K562 (cell line): ENCODE measurements around the gene RREB1. TPM values are rescaled to one million over a fixed set of nuclear protein-coding genes. Genes with fewer than 3 reads are reported as not detected.

Experiments
- ARID1B ChIP-seq: fragments of 450-650 bp; IDR thresholded peaks from 2 replicates; pipeline ENCODE4 v1.6.1; 2016; ENCODE audit warnings: antibody characterized with exemption, mild to moderate bottlenecking, inconsistent platforms
- ETV6 ChIP-seq, 3 experiments: fragments of 150-350 bp in 1 of 3; sonication (generic) in 1 of 3; formaldehyde crosslinking in 1 of 3; IDR thresholded peaks; 2 replicates each; pipeline versions ENCODE4 v1.6.1 to v1.8.0; 2014 to 2022; ENCODE audit warnings: borderline replicate concordance in 2 of 3, low read depth in 2 of 3, antibody characterized with exemption in 1 of 3, low read length in 1 of 3, mild to moderate bottlenecking in 1 of 3, missing genetic modification reagents in 1 of 3
- GATA2 ChIP-seq: sonication (generic); formaldehyde crosslinking; IDR thresholded peaks from 2 replicates; pipeline ENCODE4 v1.4.0; 2020; ENCODE audit warnings: mild to moderate bottlenecking, missing genetic modification reagents
- GATAD2A ChIP-seq: fragments of 450-650 bp; IDR thresholded peaks from 2 replicates; pipeline ENCODE4 v1.6.1; 2017
- ILK ChIP-seq: fragments of 450-650 bp; IDR thresholded peaks from 2 replicates; pipeline ENCODE4 v1.6.1; 2016; ENCODE audit warnings: missing genetic modification characterization, low read depth, mild to moderate bottlenecking, missing compliant biosample characterization, moderate library complexity, borderline replicate concordance
- MEIS2 ChIP-seq: fragments of 450-650 bp; IDR thresholded peaks from 2 replicates; pipeline ENCODE4 v1.6.1; 2014; ENCODE audit warnings: mild to moderate bottlenecking; ENCODE audit not compliant: partially characterized antibody
- NRF1 ChIP-seq, 2 experiments: fragments of 450-650 bp; IDR thresholded peaks in 1 of 2; conservative IDR thresholded peaks in 1 of 2; 2 replicates each; pipeline ENCODE4 v1.6.1; 2014; ENCODE audit warnings: mild to moderate bottlenecking in 2 of 2
- POLR2A ChIP-seq: fragments of 450-650 bp; conservative IDR thresholded peaks from 2 replicates; pipeline ENCODE4 v1.6.1; 2016
- RNF2 ChIP-seq: sonication (generic); IDR thresholded peaks from 2 replicates; pipeline ENCODE4 v1.6.1; 2016
- SP2 ChIP-seq: IDR thresholded peaks from 2 replicates; pipeline ENCODE4 v1.6.1; 2011; ENCODE audit warnings: mild to moderate bottlenecking, low read depth, low read length, moderate library complexity; ENCODE audit not compliant: poor library complexity, severe bottlenecking; ENCODE audit errors: extremely low read depth
- TAL1 ChIP-seq: fragments of 450-650 bp; IDR thresholded peaks from 2 replicates; pipeline ENCODE4 v1.6.1; 2016; ENCODE audit warnings: mild to moderate bottlenecking
- TCF7 ChIP-seq: sonication (generic); IDR thresholded peaks from 2 replicates; pipeline ENCODE4 v1.6.1; 2016; ENCODE audit warnings: antibody characterized with exemption, borderline replicate concordance
- ZEB2 ChIP-seq: fragments of 450-650 bp; IDR thresholded peaks from 2 replicates; pipeline ENCODE4 v1.6.1; 2016
- ZNF644 ChIP-seq: fragments of 200-800 bp; sonication (Bioruptor generic); IDR thresholded peaks from 2 replicates; pipeline ENCODE4 v1.6.1; 2016; ENCODE audit warnings: low read depth, missing genetic modification characterization, missing compliant biosample characterization
- polyA plus RNA-seq, 8 experiments: library from polyadenylated mRNA; depleted of rRNA in 4 of 8; stranded (reverse) in 5 of 8; unstranded in 3 of 8; fragments of >200 nt; fragmentation: Nextera tagmentation in 2 of 8; fragmentation: Illumina TruSeq in 1 of 8; extraction: Ambion mirVana in 2 of 8; extraction: Trizol in 1 of 8; gene quantifications; 2 replicates each; pipeline versions ENCODE4 v1.2.1 to v1.2.3, GENCODE V29; 2011 to 2014; ENCODE audit warnings: inconsistent platforms in 1 of 8, missing spikeins in 1 of 8
- total RNA-seq, 7 experiments: library from RNA; depleted of rRNA in 6 of 7; stranded (reverse); fragments of >200 nt in 6 of 7; fragmentation: Illumina TruSeq in 2 of 7; extraction: Trizol in 2 of 7; gene quantifications; 2 replicates each; pipeline versions ENCODE4 v1.2.1 to v1.2.3, GENCODE V29; 2011 to 2021; ENCODE audit warnings: low replicate concordance in 1 of 7
- TF ChIP-seq, protein P1 (sequence below), 3 experiments: fragments of 200-800 bp in 1 of 3; fragments of 250-450 bp in 1 of 3; fragments of 450-650 bp in 1 of 3; sonication (Bioruptor Pico) in 1 of 3; sonication (Bioruptor generic) in 1 of 3; formaldehyde crosslinking in 1 of 3; IDR thresholded peaks; 2 replicates each; pipeline versions ENCODE4 v1.6.1 to v1.8.0; 2016 to 2022; ENCODE audit warnings: mild to moderate bottlenecking in 2 of 3, missing genetic modification characterization in 2 of 3, missing compliant biosample characterization in 1 of 3, moderate library complexity in 1 of 3
- TF ChIP-seq, protein P2 (sequence below), 2 experiments: IDR thresholded peaks in 1 of 2; conservative IDR thresholded peaks in 1 of 2; 2 replicates each; pipeline ENCODE4 v1.6.1; 2016; ENCODE audit warnings: low read depth in 2 of 2, mild to moderate bottlenecking in 1 of 2, missing compliant biosample characterization in 1 of 2, missing genetic modification characterization in 1 of 2, moderate library complexity in 1 of 2
- TF ChIP-seq, protein P3 (sequence below), 2 experiments: fragments of 450-650 bp; conservative IDR thresholded peaks; 2 replicates each; pipeline ENCODE4 v1.6.1; 2017; ENCODE audit warnings: mild to moderate bottlenecking in 2 of 2, moderate library complexity in 2 of 2
- TF ChIP-seq, protein P4 (sequence below): fragments of 450-650 bp; IDR thresholded peaks from 2 replicates; pipeline ENCODE4 v1.6.1; 2016

Gene RREB1
- total and polyA plus RNA-seq, 9 of the 15 experiments (the other 6 are each of a cell fraction or from before 2014, with no cell fraction given), result 3.3 to 64.2 (median 19.3) TPM

DNA sequence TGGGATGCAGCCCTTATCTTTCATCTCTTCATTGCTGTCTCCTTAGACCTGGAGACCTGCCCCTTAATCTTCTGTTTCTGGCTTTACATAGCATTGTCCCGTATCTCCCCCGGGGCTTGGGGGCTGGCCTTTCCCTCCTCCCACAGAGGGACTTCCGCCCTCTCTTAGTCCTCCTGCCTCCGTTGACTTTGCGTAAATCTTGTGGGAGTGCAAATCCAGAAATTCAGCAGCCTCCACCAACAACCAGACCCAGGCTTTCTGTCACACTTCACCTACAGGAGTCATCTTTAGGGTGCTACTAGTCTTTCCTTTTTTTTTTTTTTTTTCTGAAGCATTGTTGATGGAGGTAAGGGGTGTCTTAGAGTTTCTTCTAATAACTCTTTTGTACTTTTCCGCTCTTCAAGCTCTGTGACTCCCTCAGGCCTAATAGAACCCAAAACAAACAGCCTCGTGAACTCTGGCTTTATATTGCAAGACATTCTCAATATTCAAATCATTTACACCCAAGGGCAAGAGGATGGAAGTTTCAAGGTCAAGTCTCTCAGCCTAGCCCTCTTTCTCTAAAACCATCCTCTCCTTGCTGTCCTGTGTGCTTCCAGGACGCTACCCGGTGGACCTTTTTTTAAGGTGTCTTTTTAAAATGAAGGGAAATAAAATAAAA is 66.2 kb downstream of the RREB1 start (continued):
- TF ChIP-seq RNF2 (peak; percentile 50; the same call in 1 of the 2 replicates), ARID1B (peak; percentile 62; the same call in 1 of the 2 replicates), TCF7 (no peak), ETV6 (IDR thresholded peaks at IDR 0.05; ENCODE audit: borderline replicate concordance in 1 of 2, low read depth in 2 of 2, low read length in 1 of 2) (0 out of 4 replicates have a peak, but pooled peaks of 1 of the 2 experiments have one; percentile 35), ETV6 (CRISPR knock-in tag; IDR thresholded peaks at IDR 0.05; ENCODE audit: borderline replicate concordance) (no peak), NRF1 (conservative IDR thresholded peaks at IDR 0.05 in 1 of 2, IDR thresholded peaks at IDR 0.05 in 1 of 2) (no peak), GATAD2A (0 out of 2 replicates have a peak, but pooled peaks have one; percentile 12), TAL1 (no peak; the same call in 1 of the 2 replicates), ZNF644 (no peak), SP2 (no peak), MEIS2 (peak; percentile 68), GATA2 (CRISPR knock-in tag) (peak; percentile 61; the same call in 1 of the 2 replicates), ZEB2 (peak; percentile 57; the same call in 1 of the 2 replicates), ILK (tag) (no peak), POLR2A (peak; percentile 61)
- TF ChIP-seq, protein P1, sequence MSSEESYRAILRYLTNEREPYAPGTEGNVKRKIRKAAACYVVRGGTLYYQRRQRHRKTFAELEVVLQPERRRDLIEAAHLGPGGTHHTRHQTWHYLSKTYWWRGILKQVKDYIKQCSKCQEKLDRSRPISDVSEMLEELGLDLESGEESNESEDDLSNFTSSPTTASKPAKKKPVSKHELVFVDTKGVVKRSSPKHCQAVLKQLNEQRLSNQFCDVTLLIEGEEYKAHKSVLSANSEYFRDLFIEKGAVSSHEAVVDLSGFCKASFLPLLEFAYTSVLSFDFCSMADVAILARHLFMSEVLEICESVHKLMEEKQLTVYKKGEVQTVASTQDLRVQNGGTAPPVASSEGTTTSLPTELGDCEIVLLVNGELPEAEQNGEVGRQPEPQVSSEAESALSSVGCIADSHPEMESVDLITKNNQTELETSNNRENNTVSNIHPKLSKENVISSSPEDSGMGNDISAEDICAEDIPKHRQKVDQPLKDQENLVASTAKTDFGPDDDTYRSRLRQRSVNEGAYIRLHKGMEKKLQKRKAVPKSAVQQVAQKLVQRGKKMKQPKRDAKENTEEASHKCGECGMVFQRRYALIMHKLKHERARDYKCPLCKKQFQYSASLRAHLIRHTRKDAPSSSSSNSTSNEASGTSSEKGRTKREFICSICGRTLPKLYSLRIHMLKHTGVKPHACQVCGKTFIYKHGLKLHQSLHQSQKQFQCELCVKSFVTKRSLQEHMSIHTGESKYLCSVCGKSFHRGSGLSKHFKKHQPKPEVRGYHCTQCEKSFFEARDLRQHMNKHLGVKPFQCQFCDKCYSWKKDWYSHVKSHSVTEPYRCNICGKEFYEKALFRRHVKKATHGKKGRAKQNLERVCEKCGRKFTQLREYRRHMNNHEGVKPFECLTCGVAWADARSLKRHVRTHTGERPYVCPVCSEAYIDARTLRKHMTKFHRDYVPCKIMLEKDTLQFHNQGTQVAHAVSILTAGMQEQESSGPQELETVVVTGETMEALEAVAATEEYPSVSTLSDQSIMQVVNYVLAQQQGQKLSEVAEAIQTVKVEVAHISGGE (CRISPR knock-in tag; IDR thresholded peaks at IDR 0.05), result peak in 1 of 3 experiments; percentile 70; a peak in 2 of 6 replicates
- TF ChIP-seq, protein P2, sequence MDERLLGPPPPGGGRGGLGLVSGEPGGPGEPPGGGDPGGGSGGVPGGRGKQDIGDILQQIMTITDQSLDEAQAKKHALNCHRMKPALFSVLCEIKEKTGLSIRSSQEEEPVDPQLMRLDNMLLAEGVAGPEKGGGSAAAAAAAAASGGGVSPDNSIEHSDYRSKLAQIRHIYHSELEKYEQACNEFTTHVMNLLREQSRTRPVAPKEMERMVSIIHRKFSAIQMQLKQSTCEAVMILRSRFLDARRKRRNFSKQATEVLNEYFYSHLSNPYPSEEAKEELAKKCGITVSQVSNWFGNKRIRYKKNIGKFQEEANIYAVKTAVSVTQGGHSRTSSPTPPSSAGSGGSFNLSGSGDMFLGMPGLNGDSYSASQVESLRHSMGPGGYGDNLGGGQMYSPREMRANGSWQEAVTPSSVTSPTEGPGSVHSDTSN (CRISPR knock-in tag; IDR thresholded peaks at IDR 0.05; ENCODE audit: low read depth), result no peak
- TF ChIP-seq, protein P2 (tag; conservative IDR thresholded peaks at IDR 0.05; ENCODE audit: low read depth), result peak; percentile 19
- TF ChIP-seq, protein P3, sequence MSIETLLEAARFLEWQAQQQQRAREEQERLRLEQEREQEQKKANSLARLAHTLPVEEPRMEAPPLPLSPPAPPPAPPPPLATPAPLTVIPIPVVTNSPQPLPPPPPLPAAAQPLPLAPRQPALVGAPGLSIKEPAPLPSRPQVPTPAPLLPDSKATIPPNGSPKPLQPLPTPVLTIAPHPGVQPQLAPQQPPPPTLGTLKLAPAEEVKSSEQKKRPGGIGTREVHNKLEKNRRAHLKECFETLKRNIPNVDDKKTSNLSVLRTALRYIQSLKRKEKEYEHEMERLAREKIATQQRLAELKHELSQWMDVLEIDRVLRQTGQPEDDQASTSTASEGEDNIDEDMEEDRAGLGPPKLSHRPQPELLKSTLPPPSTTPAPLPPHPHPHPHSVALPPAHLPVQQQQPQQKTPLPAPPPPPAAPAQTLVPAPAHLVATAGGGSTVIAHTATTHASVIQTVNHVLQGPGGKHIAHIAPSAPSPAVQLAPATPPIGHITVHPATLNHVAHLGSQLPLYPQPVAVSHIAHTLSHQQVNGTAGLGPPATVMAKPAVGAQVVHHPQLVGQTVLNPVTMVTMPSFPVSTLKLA (conservative IDR thresholded peaks at IDR 0.05), result no peak
- TF ChIP-seq, protein P4, sequence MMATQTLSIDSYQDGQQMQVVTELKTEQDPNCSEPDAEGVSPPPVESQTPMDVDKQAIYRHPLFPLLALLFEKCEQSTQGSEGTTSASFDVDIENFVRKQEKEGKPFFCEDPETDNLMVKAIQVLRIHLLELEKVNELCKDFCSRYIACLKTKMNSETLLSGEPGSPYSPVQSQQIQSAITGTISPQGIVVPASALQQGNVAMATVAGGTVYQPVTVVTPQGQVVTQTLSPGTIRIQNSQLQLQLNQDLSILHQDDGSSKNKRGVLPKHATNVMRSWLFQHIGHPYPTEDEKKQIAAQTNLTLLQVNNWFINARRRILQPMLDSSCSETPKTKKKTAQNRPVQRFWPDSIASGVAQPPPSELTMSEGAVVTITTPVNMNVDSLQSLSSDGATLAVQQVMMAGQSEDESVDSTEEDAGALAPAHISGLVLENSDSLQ, result peak; percentile 67
